ENCODE results near the gene ANKH.

Gene ANKH

DNA sequence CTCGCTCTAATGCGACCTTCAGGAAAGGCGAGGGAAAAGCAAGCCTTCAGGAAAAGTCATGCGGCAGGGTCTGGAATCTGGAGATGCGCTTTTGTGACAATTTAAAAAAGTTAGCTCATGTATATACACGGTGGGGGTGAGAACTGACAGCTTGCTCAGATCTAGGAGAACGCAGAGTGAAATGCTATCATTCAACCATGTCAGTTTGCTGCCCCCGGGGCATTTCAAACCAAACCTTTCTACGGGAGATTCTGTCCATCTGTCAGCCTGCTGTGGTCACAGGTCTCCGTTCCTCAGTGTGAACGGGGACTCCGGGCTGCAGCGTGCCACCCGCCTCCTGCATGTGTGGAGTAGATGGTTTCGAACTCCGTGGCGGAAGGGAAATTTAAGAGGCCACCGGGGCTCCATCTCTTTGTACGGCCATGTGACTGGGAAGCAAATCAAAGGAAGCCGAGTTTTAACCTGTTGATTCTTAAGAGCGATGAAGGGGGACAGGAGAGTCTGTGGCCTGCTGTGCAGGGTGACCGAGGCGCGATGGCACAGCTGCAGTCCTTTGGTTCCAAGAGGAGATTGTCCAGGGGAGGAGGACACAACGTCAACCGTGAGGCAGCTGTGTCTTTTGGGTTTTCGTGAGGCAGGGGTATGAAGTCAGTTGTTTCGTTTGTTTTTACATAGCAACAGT lies 161.1 kb downstream of the ANKH start:
- no peak for DNase-seq

- no peak for DNase-seq
Observed at GRCh38 chr5:14708551-14708950, 163.0 kb downstream of the ANKH start.

GRCh38 chr5:14707811-14708390 lies 163.7 kb downstream of the ANKH start:
- DNase-seq: no peak

GRCh38 chr5:14706615-14707021 lies 165.0 kb downstream of the ANKH start:
- DNase-seq: peak; percentile 53

- DNase-seq: no peak
Observed at GRCh38 chr5:14705556-14705955, 166.0 kb downstream of the ANKH start.

- DNase-seq: peak; percentile 36
Observed at GRCh38 chr5:14702238-14702839, 169.2 kb downstream of the ANKH start.

DNA sequence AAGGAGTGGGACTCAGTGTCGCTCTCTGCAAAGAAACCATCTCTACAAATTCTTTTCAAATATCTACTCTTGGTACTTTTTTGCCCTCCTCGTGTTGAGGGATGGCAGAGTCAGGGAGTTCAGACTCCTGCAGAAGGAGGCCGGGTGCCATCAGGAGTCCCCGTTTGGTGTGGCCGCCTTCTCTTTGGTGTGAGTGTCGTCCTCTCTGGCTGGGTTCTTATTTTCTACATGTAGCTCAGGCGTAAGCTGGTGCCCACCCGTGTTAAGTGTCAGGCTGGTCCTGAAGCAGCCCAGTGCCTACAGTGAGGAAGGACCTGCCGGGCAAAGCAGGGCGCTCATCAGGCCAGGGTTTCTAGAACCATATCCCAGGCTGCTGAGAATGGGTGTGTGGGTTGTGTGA lies 170.0 kb downstream of the ANKH start:
- DNase-seq: no peak

- DNase-seq: peak; percentile 63
Observed at GRCh38 chr5:14700478-14701436, 170.8 kb downstream of the ANKH start.

DNA sequence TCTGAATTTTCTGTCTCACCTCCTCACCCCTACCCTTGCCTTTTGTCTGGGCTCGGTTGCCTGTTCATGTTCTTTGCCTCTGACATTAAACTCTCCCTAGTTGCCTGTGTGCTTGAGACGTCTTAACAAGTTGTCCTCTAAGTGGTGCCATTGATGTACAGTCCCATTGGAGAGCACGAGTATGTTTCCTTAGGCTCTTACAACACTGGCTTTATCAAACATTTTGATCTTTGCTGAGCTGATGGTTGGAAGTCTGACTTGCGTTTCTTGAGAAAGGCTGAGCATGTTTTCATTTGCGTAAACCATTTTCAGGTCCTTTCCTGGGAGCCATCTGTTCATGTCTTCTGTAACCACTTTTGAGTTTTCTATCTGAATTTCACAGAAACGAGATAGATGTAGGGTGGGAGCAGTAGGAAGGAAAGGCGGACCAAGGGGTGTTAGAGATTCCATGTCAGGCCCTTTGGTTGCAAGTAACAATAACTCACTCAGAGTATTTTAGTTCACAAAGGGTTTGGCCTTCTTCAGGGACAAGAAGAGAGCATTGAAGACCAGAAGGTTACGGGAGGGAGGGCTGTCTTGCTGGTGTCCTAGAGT lies 171.7 kb downstream of the ANKH start:
- DNase-seq: peak; percentile 42

- no peak for DNase-seq
Observed at GRCh38 chr5:14699159-14699558, 172.4 kb downstream of the ANKH start.

DNA sequence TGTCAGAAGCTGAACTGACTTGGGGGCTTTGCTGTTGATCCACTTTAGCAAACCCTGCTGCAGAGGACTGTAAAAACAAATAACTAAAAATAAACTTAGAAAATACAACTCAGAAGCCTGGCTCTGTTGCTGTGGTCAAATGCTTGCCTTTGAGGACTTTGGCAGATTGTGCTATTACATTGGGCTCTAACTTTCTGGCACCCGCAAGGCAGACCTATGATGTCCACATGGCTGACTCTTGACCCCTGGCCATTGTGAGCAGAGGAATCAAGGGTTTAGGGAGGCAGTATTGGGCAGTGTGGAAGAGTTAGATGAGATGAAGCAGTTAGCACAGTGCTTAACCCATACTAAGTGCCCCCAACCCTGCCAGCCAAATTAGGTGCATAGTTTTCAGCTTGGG lies 173.1 kb downstream of the ANKH start:
- DNase-seq: no peak

GRCh38 chr5:14696851-14697250 lies 174.7 kb downstream of the ANKH start:
- no peak for DNase-seq

- DNase-seq: peak; percentile 67
Observed at GRCh38 chr5:14696057-14696456, 175.5 kb downstream of the ANKH start.

GRCh38 chr5:14695152-14695551 lies 176.4 kb downstream of the ANKH start:
- DNase-seq: no peak

GRCh38 chr5:14693070-14693469 lies 178.5 kb downstream of the ANKH start:
- no peak for DNase-seq

DNA sequence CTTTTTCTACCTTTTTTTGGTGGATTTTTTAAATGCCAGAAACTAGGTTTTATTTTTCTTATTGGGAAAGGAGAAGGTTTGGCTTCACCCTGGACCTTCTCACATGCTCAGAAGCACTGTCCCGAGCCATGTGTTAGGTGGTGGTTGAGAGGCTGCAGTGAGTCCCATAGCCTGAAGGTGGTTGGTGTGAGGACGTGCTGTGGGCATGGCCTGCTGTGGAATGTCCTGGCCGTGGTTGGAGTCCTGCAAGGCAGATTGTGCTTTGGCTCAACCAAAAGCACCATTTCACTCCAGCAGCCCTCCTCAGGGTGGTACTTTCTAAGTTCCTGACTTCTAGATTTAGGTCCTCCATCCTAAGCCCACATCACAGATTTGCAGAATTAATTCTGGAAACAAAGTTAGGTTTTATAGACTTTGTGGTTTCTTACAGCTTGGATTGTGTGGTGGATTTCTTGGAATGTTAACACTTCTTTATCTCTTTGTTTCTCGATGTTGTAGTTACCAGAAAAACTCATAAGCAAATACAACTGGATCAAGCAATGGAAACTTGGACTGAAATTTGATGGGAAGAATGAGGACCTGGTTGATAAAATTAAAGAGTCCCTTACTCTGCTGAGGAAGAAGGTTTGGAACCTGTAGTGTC lies 184.4 kb downstream of the ANKH start:
- no peak for DNase-seq

GRCh38 chr5:14686517-14686916 lies 185.1 kb downstream of the ANKH start:
- no peak for DNase-seq

GRCh38 chr5:14685757-14686156 lies 185.8 kb downstream of the ANKH start:
- DNase-seq: peak; percentile 78

DNA sequence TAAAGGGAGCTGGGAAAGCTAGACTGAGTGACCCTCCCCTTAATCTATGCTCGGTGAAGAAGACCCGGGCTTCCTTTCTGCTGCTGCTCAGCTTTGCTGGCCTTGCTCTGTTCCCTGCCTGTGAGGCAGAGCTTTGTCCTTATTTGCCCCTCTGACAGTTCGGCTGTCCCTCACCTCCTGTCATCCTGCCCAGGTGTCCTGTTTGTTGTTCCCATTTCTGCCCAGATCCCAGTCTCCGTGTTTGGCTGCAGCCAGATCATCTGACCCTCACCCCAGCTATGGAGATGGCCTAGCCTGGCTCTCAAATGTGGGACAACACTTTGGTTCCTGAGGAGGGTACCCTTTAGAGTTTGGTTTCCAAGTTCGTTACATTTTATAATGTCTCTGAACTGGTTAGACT lies 186.8 kb downstream of the ANKH start:
- no peak for DNase-seq

- no peak for DNase-seq
Observed at GRCh38 chr5:14683906-14684455, 187.6 kb downstream of the ANKH start.

GRCh38 chr5:14681236-14681752 lies 190.3 kb downstream of the ANKH start:
- DNase-seq: no peak

DNA sequence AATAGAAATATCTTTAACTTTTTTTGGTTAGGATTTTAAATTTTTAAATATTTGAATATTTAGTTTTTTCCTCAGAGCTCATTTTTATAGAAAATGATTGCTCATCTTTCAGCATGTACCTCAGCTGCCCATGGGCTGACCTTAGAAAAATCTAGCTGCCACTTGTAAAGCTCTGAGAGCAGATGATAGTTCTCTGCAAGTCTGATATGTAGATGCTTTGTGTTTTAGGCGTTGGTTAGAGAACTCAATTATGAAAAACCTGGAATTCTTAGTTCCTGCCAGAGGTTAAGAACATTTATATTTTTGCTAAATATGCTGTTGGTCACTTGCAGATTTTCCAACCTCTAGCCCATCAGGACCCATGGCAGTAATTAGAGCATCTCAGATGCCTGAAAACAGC lies 192.0 kb downstream of the ANKH start:
- no peak for DNase-seq
